ENCODE measurements around the gene SLC26A6. TPM values are rescaled to one million over a fixed set of nuclear protein-coding genes. Genes with fewer than 3 reads are reported as not detected.
A peak's percentile ranks its signal among the peaks of the same experiment; 100 is the strongest.

SLC26A6 gene
- total and polyA plus RNA-seq, 10 of the 15 experiments (the other 5 are each of a cell fraction or from before 2014, with no cell fraction given) = 2.1 to 24.9 (median 13.3) TPM

- TF ChIP-seq NFIC (IDR thresholded peaks at IDR 0.05; ENCODE audit: low read depth, low read length) (no peak), SIN3A (IDR thresholded peaks at IDR 0.05; ENCODE audit: low read depth, low read length) (0 out of 2 replicates have a peak, but pooled peaks have one; percentile 57), NR2C1 (IDR thresholded peaks at IDR 0.05) (peak; percentile 77), USF1 (IDR thresholded peaks at IDR 0.05; ENCODE audit: borderline replicate concordance, extremely low read length, insufficient read depth, low read depth, low read length) (no peak), POU2F2 (IDR thresholded peaks at IDR 0.05; ENCODE audit: borderline replicate concordance, low read depth, low read length) (peak; percentile 40; the same call in 1 of the 3 replicates), RCOR1 (conservative IDR thresholded peaks at IDR 0.05; ENCODE audit: low read depth, low read length) (0 out of 2 replicates have a peak, but pooled peaks have one; percentile 6), EZH2 (IDR thresholded peaks at IDR 0.05; ENCODE audit: borderline replicate concordance, control insufficient read depth, low read depth, low read length) (no peak), LARP7 (IDR thresholded peaks at IDR 0.05) (peak; percentile 54; the same call in 1 of the 2 replicates), ZNF592 (IDR thresholded peaks at IDR 0.05) (no peak), ESRRA (IDR thresholded peaks at IDR 0.05; ENCODE audit: low read length) (peak; percentile 75; the same call in 1 of the 2 replicates), REST (IDR thresholded peaks at IDR 0.05; ENCODE audit: low read depth, low read length) (no peak), YBX1 (IDR thresholded peaks at IDR 0.05) (no peak), CREM (IDR thresholded peaks at IDR 0.05; ENCODE audit: low read depth) (peak; percentile 10; the same call in 1 of the 2 replicates), STAT1 (conservative IDR thresholded peaks at IDR 0.05) (no peak), MTA2 (IDR thresholded peaks at IDR 0.05; ENCODE audit: low read depth) (no peak), NBN (IDR thresholded peaks at IDR 0.05) (0 out of 2 replicates have a peak, but pooled peaks have one; percentile 73), CREB1 (IDR thresholded peaks at IDR 0.05; ENCODE audit: low read depth) (peak; percentile 19; the same call in 1 of the 2 replicates), SREBF1 (IDR thresholded peaks at IDR 0.05; ENCODE audit: low read length) (no peak), MAX (IDR thresholded peaks at IDR 0.05; ENCODE audit: low read depth, low read length) (no peak), ZNF217 (IDR thresholded peaks at IDR 0.05) (no peak; the same call in 1 of the 2 replicates), SMAD5 (IDR thresholded peaks at IDR 0.05; ENCODE audit: low read depth) (peak; percentile 77; the same call in 1 of the 2 replicates), SIX5 (IDR thresholded peaks at IDR 0.05; ENCODE audit: low read depth, low read length, severe bottlenecking) (peak; percentile 15)
Measured at GRCh38 chr3:48609088-48610005, 25.9 kb downstream of the SLC26A6 start, which contains the start of gene UQCRC1 (continued).
